B cell (primary cell): Measurements from ENCODE around the gene POLR2C.

ENCODE experiments used
- EZH2 ChIP-seq: IDR thresholded peaks from 2 replicates; pipeline ENCODE4 v1.6.1; 2012; ENCODE audit warnings: borderline replicate concordance, low read depth, mild to moderate bottlenecking, moderate library complexity, low read length; ENCODE audit not compliant: insufficient read depth, poor library complexity, severe bottlenecking
- TF ChIP-seq, protein P1 (sequence below): fragments of 200-600 bp; IDR thresholded peaks from one replicate; pipeline ENCODE4 v1.8.0; 2022; ENCODE audit warnings: antibody characterized with exemption, mild to moderate bottlenecking

DNA sequence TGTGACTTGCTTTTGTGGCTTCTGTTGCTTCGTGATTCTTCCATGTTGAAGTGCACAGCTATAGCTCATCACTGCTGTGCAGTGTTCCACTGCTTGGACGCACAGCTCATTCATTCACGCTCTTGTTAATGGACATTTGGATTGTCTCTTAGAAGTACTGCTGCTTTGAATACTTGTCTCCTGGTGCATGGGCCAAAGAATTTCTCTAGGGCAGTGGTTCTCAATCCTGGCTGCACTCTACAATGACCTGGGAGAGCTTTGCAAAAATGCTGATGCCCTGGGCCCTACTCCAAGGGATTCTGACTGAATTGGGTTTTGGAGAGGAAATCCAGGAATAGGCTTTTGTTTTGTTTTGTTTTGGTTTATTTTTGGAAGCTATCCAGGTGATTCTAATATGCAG is 37.9 kb upstream of the POLR2C start:
- TF ChIP-seq, protein P1, sequence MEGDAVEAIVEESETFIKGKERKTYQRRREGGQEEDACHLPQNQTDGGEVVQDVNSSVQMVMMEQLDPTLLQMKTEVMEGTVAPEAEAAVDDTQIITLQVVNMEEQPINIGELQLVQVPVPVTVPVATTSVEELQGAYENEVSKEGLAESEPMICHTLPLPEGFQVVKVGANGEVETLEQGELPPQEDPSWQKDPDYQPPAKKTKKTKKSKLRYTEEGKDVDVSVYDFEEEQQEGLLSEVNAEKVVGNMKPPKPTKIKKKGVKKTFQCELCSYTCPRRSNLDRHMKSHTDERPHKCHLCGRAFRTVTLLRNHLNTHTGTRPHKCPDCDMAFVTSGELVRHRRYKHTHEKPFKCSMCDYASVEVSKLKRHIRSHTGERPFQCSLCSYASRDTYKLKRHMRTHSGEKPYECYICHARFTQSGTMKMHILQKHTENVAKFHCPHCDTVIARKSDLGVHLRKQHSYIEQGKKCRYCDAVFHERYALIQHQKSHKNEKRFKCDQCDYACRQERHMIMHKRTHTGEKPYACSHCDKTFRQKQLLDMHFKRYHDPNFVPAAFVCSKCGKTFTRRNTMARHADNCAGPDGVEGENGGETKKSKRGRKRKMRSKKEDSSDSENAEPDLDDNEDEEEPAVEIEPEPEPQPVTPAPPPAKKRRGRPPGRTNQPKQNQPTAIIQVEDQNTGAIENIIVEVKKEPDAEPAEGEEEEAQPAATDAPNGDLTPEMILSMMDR = no peak
- TF ChIP-seq EZH2 = no peak
